RWPE1 (cell line): ENCODE results near the gene HOXD4.

Experiments
- CTCF ChIA-PET: fragments of 350-600 bp; sonication (Branson Sonifier 250); formaldehyde crosslinking; extraction: SDS; loops from one replicate; lab custom pipeline; 2021; lab: Yijun Ruan, JAX
- POLR2A ChIA-PET: fragments of 400-600 bp; formaldehyde crosslinking; extraction: SDS; loops from one replicate; lab custom pipeline; 2020; ENCODE audit warnings: antibody characterized with exemption; ENCODE audit not compliant: low non-redundant PET; lab: Yijun Ruan, JAX
- DNase-seq: peaks from one replicate; pipeline ENCODE4 v3.0.0; 2012; ENCODE audit warnings: low spot score
- H3K27ac ChIP-seq: fragments of 450-650 bp; 2 replicates; pipeline ENCODE4 v1.5.1; 2017
- CTCF ChIP-seq: fragments of 450-650 bp; conservative IDR thresholded peaks from 2 replicates; pipeline ENCODE4 v1.5.1; 2017; ENCODE audit warnings: low read depth, mild to moderate bottlenecking

The HOXD4 gene

GRCh38 chr2:176177580-176178037 is 26.3 kb downstream of the HOXD4 start:
- no peak for DNase-seq
- TF ChIP-seq CTCF, result no peak
- ChIA-PET POLR2A (no interaction called here), CTCF (interaction anchor here (0.7 to 1.2 kb wide), 2 partner anchors 37 to 405 kb away, joined by 4 to 5 read pairs; no protein-coding TSS in a partner anchor)
- H3K27ac ChIP-seq, result peak overlapping the region; percentile 89

- POLR2A ChIA-PET, result no interaction called here
- H3K27ac ChIP-seq, result peak overlapping the region; percentile 89
- DNase-seq, result peak; percentile 67
- no peak for TF ChIP-seq CTCF
- CTCF ChIA-PET, result interaction anchor here (0.7 to 1.1 kb wide), 2 partner anchors 376 to 405 kb away, joined by 4 read pairs; no protein-coding TSS in a partner anchor
Measured at GRCh38 chr2:176178038-176178756, 26.8 kb downstream of the HOXD4 start.

- peak overlapping the region; percentile 89 for H3K27ac ChIP-seq
- peak; percentile 21 for DNase-seq
- no peak for TF ChIP-seq CTCF
- ChIA-PET POLR2A (no interaction called here), CTCF (interaction anchor here (0.9 to 1.1 kb wide), 2 partner anchors 376 to 459 kb away, joined by 4 read pairs; no protein-coding TSS in a partner anchor)
Measured at GRCh38 chr2:176178757-176179295, 27.5 kb downstream of the HOXD4 start.

GRCh38 chr2:176181551-176181950 is 30.2 kb downstream of the HOXD4 start:
- TF ChIP-seq CTCF, result no peak
- ChIA-PET POLR2A (no interaction called here), CTCF (no interaction called here)
- no peak overlapping the region for H3K27ac ChIP-seq
- no peak for DNase-seq

- CTCF ChIA-PET, result interaction anchor here (0.6 kb wide), 1 partner anchor 515 kb away, joined by 3 read pairs; no protein-coding TSS in a partner anchor
- POLR2A ChIA-PET, result no interaction called here
- TF ChIP-seq CTCF, result no peak
- no peak overlapping the region for H3K27ac ChIP-seq
- DNase-seq, result no peak
Measured at GRCh38 chr2:176182671-176183070, 31.3 kb downstream of the HOXD4 start.

- no peak overlapping the region for H3K27ac ChIP-seq
- DNase-seq, result no peak
- ChIA-PET POLR2A (no interaction called here), CTCF (interaction anchor here (0.6 kb wide), 1 partner anchor 381 kb away, joined by 3 read pairs; no protein-coding TSS in a partner anchor)
- TF ChIP-seq CTCF, result no peak
Measured at GRCh38 chr2:176184749-176185148, 33.4 kb downstream of the HOXD4 start.
